Activated CD4-positive, CD25-positive, alpha-beta regulatory T cell treated with anti-CD3 and anti-CD28 coated beads, Interleukin-2, amount 50 U/mL, for 24 hours (primary cell): ENCODE measurements around the gene CRMP1.

Experiments
- ATAC-seq, 2 donors: fragments of 150-1000 bp; cut with Tn5 transposase; one replicate each; pipeline ENCODE4 v1.10.0; 2021; ENCODE audit warnings: mild to moderate bottlenecking in 1 of 2, moderate library complexity in 1 of 2

Gene CRMP1

DNA sequence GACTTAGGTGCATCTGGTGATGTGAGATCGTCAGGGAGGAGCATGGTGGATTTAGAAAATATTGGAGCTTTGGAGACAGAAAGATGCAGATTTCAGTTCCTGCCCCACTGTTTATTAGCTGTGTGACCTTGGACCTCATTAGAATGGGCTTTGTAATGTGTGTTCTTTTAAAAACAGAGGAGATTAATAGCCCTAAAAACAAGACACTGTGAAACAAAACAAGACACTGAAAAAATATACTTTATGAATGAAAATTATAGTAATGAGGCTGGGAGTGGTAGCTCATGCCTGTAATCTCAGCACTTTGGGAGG is 102.4 kb downstream of the CRMP1 start:
- no peak for ATAC-seq

- ATAC-seq = no peak
These were observed 103.7 kb downstream of the CRMP1 start for GRCh38 chr4:5789141-5789540.

DNA sequence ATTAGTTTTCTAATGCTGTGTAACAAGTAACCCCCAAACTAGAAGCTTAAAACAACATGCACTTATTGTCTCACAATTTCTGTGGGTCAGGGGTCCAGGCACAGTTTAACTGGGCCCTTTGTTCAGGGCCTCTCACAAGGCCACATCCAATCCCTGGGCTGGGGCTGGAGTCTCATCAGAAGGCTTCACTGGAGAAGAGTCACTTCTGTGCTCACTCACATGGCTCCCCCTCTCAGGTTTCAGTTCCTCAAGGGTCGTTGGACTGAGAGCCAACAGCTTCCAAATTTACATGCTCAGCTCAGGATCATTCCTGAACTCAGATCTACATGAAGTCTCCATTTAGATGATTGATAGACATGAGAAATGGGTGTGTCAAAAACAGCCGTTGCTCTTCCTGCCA is 104.7 kb downstream of the CRMP1 start:
- no peak for ATAC-seq

- no peak for ATAC-seq
These were observed 105.6 kb downstream of the CRMP1 start for GRCh38 chr4:5787311-5787710.

DNA sequence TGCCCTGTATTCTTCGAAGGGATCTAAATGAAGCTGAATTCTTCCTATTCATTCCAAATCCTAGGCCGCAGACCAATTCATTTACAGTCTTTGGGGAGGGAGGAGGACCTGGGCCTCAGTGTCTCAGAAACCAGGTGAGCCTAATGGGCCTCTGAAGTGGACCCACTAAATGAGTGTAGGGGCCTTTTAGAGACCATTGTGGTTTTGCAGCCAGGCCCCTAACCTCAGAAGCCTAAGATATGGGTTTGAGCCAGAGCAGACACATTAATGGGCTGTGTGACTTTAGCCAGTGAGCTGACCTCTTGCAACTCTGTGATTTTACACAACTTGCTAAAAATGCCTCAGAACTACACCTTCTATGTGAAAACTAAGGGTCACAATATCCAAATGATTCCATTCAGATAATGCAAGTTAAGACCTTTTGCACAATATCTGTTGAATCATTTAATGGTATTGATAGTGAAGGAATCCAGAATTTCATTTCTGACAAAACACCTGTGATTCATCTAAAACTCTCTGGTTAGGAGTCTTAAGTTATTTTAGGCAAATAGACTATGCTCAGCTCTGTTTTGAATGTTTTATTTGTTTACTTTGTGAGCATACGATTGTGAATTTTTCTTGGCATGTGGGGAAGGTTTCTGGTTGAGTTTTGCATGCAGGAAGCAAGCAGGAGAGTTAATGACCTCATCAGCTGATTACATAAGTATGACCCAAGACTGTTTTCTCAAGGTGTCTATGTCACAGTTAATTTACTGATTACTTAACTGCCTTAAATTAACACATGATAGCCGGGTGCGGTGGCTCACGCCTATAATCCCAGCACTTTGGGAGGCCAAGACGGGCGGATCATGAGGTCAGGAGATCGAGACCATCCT is 106.8 kb downstream of the CRMP1 start:
- no peak for ATAC-seq

DNA sequence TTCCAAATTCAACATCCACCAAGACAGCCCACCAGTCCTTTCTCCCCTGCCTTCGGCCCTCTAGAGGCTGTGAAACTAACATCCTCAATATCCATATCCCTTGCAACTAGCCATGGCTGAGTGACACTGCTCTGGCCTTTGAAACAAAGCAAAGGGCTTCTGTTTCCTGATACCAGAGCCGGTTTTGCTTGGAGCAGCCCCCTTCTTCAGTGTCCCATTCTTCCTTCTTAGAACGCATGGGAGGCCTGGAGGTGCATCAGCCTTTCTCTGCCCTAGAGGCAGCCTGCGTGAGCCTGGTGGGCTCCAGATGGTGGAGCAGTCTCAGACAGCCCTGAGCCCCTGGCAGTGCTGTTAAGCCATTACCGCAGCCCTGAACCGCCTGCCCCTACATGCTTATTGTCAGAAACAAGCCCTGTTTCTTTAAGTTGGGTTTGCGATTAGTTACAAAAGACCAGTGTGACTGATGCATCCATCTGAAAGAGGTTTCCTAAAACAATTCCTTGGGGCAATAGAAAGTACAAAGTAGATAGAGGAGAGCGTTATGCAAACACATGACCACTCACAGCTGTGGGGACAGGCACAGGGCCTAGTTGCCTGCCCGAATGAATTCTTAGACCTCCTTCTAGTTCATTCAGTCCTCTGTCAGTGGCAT is 107.8 kb downstream of the CRMP1 start:
- no peak for ATAC-seq

DNA sequence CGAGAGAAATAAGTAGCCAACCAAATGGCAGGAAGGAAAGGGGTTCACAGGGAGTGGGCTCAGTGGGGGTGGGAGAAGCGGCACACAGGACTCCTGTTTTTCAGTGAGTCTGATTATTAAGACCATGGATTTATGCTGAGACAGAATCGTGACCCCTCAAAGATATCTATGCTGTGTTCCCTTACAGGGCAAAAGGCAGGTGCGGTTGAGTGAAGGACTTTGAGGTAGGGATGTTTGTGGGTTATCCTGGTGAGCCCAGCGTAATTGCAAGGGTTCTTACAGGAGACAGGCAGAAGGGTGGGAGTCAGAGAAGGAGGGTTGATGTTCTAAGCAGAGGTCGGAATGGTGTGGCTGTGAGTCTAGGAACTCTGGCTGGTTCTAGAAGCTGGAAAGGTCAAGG is 108.9 kb downstream of the CRMP1 start:
- no peak for ATAC-seq

GRCh38 chr4:5783486-5783885 is 109.4 kb downstream of the CRMP1 start:
- ATAC-seq = no peak

- no peak for ATAC-seq
These were observed 109.9 kb downstream of the CRMP1 start for GRCh38 chr4:5782829-5783476.

- no peak for ATAC-seq
These were observed 111.2 kb downstream of the CRMP1 start for GRCh38 chr4:5781691-5782090.

DNA sequence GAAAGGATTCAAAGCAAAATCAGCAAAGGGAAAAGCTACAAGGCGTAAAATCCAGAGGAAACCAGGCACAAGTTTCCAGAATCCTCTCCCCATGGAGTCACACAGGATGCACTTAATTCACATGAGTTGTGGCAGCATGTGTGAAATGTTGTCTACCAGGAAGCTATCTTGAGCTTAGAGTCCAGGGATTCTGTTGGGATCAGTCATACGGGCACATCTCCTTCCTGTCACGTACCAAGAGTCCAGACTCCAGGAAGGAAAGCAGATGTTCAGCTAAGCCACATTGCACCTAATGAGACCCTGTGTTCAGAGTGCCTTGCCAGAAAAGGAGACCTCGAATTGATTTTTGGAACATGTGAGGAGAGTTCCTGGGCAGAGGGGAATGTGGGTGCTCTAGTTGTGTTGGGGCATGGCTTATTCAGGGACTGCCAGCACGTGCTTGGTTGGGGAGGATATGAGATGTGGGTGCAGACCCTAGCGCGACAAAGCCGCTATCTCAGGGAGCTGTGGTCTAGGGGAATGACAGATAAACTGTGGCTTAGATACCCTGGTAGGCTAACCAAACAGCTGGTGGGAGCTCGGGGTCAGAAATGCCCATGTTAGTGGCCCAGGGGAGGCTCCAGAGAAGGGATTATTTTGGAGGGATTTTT is 111.9 kb downstream of the CRMP1 start:
- no peak for ATAC-seq

- ATAC-seq = no peak
These were observed 116.4 kb downstream of the CRMP1 start for GRCh38 chr4:5776510-5776909.

- no peak for ATAC-seq
These were observed 118.4 kb downstream of the CRMP1 start for GRCh38 chr4:5774416-5775036.

DNA sequence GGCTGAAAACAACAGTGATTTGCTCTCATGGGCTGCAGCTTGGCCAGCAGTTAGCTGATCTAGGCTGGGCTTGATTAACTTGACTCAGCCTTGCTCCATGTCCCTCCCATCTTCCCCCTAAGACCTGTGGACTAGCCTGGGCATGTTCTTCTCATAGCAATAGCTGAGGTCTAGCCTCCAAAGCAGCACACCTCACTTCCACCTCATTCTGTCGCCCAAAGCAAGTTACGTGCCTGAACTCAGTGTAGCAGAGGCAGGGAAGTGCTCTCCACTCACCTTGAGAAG is 119.7 kb downstream of the CRMP1 start:
- no peak for ATAC-seq

DNA sequence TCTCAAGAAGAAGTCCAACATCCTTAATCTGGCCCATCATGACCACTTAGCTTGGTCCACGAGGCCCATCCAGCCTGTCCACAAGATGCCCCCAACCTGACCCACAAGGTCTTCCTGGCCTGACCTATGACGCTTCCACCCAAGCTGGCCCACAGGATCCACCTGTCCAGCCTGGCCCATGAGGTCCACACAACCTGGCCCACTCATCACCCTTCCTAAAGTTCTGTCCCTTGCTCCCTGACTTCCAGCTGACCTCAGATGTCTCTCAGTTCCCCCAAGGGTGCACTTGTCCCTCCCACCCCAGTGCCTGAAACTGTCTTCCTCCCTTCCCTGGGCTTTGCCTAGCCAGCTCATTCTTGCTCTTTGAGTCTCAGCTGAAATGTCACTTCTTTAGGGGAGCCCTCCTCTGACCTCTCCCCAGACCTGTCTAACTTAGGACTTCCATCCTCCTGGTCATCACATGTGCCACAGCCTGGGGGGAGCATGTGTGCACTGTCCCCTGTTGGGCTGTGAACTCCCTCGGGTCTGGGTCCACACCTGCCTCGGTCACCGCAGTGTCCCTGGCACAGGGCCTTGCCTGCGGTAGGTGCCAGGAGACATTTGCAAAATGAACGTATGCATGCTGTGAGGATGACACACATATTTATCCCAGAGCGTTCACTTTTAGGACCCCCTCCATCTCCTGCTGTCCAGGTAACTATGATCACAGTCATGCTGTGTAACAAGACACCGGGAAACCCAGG is 120.2 kb downstream of the CRMP1 start:
- ATAC-seq = no peak
